ENCODE results near the gene STX18. TPM values are rescaled to one million over a fixed set of nuclear protein-coding genes. Genes with fewer than 3 reads are reported as not detected.

Gene STX18
- total RNA-seq, 2 experiments from 2014 or later, result 23.7 to 25.9 TPM

DNA sequence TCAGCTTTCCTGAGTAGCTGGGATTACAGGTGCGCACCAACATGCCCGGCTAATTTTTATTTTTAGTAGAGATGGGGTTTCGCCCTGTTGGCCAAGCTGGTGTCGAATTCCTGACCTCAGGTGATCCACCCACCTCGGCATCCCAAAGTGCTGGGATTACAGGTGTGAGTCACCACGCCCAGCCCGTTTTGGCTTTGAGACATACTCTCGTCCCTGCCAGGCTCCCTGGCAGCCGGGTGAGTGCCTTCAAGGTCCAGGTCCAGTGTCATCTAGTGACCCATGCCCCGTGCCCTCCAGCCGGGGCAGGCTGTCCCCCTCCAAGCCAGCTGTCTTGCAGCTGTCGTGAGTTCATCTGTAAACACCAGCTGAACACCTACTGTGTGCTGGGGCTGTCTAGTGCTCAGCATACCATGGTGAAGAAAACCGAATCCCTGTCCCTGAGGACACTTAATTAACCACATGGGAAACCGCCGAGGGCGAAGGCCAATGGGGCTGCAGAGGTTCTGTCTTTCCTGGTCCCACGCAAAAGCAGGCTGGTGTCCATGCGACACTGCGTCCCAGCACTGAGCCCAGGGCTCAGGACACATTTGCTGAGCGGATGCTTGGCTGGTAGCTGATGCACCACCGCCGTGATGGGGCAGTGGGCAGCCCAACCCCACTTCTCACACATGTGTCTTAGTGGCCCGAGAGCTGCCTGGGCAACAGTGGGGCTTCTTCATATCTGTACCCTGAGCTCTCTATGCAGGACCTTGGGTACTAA lies 133.1 kb downstream of the STX18 start:
- Mint-ChIP-seq H3K27ac (no peak overlapping the region), H3K9me3 (no peaks in the 10 kb centered on the region), H3K27me3 (no peaks in the 10 kb centered on the region), H3K36me3 (no peaks in the 10 kb centered on the region), H3K4me3 (no peak overlapping the region), H3K4me1 (no peaks in the 10 kb centered on the region)
- no peak for DNase-seq

DNA sequence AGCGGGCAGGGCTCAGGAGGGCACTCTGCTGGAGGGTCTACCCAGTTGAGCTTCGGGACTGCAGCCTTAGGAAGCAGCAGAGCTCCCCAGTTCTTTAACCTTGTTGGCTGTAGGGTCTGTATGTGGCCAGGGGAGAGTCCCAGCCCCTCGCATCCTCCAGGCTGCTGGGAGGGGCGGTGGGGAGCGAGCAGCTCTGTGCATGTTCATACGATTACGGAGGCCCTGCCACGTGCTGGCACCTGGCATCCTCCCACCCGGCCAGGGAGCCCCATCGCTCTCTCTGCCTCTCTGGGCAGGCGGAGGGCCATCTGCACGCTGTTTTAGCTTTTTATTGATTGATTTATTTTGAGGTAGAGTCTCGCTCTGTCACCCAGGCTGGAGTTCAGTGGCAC lies 133.7 kb downstream of the STX18 start:
- H3K27me3 Mint-ChIP-seq, result no peaks in the 10 kb centered on the region
- H3K36me3 Mint-ChIP-seq, result no peaks in the 10 kb centered on the region
- no peak overlapping the region for H3K4me3 Mint-ChIP-seq
- no peaks in the 10 kb centered on the region for H3K4me1 Mint-ChIP-seq
- no peak overlapping the region for H3K27ac Mint-ChIP-seq
- DNase-seq, result no peak
- H3K9me3 Mint-ChIP-seq, result no peaks in the 10 kb centered on the region

DNA sequence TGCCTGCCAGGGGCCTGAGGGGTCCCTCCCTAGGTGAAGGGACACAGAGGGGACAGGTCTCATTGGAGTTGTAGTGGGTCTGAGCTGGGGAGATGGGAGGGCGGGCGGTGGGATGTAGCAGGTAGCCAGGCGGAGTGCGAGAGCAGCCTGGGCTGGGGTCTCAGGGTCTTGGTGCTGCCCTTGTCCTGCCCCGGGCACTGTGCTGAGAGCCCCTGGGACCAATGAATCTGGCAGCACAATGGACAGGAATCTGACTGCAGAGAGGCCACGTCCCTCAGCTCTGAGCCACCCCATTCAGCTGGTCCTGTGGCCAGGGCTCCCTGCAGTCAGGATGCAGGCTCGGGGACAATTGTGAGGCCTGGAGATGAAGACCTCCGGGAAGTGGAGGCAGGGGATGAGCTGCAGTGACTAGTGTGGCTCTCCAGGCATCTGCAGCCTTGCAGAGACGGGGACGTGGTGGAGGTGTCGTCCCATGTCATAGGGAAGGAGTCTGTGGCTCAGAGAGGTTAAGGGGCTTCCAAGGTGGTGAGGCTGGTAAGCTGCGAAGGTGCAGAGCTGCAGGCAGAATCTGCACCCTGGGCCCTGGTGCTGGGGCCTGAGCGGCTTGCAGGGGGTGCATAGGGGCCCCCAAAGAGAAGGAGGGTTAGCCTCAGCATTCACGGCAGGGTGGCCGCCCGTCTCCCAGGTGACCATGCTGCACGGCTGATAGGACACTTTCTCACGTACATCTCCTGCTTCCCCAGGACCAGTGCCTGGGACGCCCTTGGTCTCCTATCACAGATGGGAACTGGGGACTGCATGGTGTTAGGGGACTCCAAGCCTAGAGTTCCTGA lies 134.3 kb downstream of the STX18 start:
- Mint-ChIP-seq H3K9me3 (no peaks in the 10 kb centered on the region), H3K27me3 (no peaks in the 10 kb centered on the region), H3K36me3 (no peaks in the 10 kb centered on the region), H3K27ac (no peak overlapping the region), H3K4me3 (no peak overlapping the region), H3K4me1 (no peaks in the 10 kb centered on the region)
- no peak for DNase-seq

DNA sequence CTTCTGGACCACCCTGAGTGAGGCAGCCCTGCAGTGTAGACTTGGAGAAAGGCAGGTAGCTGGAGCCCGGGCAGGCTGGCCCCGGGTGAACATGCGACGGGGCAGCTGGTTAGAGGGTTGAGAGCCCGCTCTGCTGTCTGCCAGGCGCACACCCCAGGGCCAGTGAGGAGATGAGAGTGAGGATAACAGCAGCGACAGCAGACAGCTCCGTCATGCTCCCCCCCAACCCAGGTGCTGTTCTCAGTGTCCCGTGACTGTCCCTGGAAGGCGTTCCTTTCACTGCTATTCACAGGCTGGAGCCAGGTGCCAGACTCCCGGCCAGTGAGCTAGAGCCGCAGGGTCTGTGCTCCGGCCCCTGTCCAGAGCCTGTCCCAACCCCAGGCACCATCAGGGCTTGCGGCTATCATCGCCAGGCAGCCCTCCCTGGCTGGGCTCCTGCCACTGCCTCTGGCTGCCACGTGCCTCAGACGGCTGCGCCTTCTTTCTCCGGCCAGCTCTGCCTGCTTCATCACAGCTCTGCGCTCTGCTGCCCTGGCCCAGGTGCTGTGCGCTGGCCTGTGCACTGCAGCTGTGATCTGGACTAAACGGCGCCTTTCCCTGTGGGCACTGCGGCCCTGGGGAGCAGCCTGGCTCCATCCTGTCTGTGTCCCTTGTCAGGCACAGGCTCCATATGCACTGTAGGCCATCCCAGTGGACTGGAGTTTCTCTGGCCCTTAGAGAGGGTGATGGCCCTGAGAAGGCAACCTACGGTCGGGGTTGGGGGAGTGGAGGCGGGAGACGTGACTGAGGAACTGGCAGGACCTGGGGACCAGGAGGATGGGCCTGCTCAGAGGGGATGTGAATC lies 135.2 kb downstream of the STX18 start:
- H3K27me3 Mint-ChIP-seq, result no peaks in the 10 kb centered on the region
- no peaks in the 10 kb centered on the region for H3K4me1 Mint-ChIP-seq
- H3K27ac Mint-ChIP-seq, result no peak overlapping the region
- no peaks in the 10 kb centered on the region for H3K9me3 Mint-ChIP-seq
- DNase-seq, result no peak
- no peaks in the 10 kb centered on the region for H3K36me3 Mint-ChIP-seq
- H3K4me3 Mint-ChIP-seq, result no peak overlapping the region

DNA sequence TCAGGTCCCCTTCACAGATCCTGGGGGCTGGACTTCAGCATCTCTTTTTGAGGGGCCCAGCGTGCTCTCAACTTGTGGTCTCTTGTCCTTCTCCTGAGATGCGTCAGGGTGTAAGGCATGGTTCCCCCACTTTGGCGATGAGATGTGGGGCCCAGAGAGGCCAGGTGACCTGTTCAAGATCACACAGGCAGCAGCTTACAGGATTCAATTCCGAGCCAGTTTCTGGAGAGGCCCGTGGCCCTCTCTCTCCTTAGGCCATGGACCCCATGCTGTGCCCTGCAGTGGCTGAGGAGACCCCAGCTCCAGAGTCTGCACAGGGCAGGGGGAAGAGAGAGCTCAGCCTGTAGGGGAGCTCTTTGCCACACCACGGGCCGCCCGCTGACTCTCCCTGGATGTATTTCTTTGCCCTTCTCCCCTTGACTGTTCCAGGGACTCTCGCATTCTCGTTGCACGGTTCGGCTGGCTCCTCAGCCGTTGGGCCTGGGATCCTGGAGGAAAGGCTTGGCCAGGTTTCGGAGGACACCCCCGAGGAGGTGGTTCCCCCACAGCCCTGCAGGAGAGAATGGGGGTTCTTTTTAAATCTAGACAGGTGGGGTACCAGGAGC lies 136.4 kb downstream of the STX18 start:
- DNase-seq, result no peak
- H3K9me3 Mint-ChIP-seq, result no peaks in the 10 kb centered on the region
- H3K36me3 Mint-ChIP-seq, result no peaks in the 10 kb centered on the region
- no peaks in the 10 kb centered on the region for H3K27me3 Mint-ChIP-seq
- peaks cover 3% of the 10 kb centered on the region for H3K4me1 Mint-ChIP-seq
- no peak overlapping the region for H3K4me3 Mint-ChIP-seq
- H3K27ac Mint-ChIP-seq, result no peak overlapping the region

DNA sequence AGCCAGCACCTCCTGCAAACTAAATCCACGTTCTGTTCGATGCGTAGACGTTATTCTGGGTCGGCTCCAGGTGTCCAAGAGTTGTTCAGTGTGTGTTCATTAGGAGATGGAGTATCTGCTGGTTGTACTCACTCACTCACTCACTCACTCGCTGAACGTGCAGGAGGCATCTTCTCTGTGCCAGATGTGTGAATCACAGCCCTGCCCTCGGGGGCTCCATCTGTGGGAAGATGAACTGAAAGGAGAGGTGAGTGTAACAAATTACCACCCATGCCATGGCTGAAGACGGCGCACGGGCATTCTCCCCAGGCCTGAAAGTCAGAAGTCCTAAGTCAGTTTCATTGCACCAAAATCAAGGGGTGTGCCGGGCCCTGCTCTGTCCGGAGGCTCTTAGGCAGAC lies 138.9 kb downstream of the STX18 start:
- Mint-ChIP-seq H3K9me3 (no peaks in the 10 kb centered on the region), H3K36me3 (peaks cover 9% of the 10 kb centered on the region), H3K27ac (no peak overlapping the region), H3K27me3 (no peaks in the 10 kb centered on the region), H3K4me3 (no peak overlapping the region), H3K4me1 (peaks cover 3% of the 10 kb centered on the region)
- no peak for DNase-seq

DNA sequence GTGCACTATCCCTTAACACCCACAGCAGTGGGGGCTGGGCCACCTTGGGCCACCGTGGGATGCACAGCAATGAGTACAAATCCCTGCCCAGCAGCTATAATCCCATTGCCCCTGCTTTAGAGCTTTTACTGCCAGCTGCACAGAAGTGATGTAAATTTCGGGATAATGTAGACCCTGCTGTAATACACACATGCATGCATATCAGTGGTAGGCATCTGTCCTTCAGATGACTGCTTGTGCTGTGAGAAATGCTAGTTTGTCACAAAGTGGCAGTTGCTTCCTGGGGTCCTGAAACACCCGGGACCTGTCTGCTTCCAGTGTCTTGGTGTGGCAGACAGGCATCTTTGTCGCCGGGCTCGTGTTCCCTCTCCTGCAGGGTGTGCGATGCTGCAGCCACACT lies 140.8 kb downstream of the STX18 start:
- peaks cover 14% of the 10 kb centered on the region for H3K36me3 Mint-ChIP-seq
- no peak overlapping the region for H3K4me3 Mint-ChIP-seq
- DNase-seq, result no peak
- H3K27me3 Mint-ChIP-seq, result no peaks in the 10 kb centered on the region
- H3K27ac Mint-ChIP-seq, result no peak overlapping the region
- no peaks in the 10 kb centered on the region for H3K9me3 Mint-ChIP-seq
- peaks cover 3% of the 10 kb centered on the region for H3K4me1 Mint-ChIP-seq

DNA sequence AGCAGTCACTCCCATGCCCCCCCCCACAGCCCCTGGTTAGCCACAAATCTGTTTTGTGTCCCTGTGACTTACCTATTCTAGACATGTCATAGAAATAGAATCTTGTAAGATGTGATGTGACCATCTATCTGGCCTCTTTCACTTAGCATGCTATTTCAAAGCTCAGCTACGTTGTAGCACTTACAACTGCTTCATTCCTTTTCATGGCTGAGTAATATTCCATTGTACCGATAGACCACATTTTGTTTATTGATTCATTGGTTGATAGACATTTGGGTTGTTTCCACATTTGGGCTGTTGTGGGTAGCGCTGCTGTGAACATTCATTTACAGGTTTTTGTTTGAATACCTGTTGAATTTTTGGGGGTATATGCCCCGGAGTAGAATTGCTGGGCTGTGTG lies 143.4 kb downstream of the STX18 start:
- Mint-ChIP-seq H3K27me3 (no peaks in the 10 kb centered on the region), H3K4me3 (no peak overlapping the region), H3K36me3 (peaks cover 17% of the 10 kb centered on the region), H3K27ac (no peak overlapping the region), H3K9me3 (no peaks in the 10 kb centered on the region), H3K4me1 (peaks cover 10% of the 10 kb centered on the region)
- DNase-seq, result no peak

DNA sequence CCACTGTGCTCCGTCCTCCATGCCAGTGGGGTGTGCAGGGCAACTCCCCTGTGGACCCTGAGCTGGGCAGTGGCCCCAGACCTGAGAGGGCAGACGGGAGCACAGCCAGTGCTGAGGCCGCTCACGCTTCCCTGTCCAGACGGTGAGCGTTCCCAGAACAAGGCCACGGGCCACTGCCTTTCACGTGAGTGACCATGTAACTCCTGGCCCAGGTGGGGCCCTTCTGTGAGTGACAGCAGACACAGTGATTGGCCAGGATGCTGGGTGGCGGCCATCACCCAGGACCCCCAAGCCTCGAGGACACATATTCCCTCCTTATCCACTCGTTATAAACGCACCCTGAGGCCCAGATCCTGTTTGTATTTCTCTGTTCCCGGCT lies 144.4 kb downstream of the STX18 start:
- Mint-ChIP-seq H3K36me3 (peaks cover 17% of the 10 kb centered on the region), H3K27me3 (no peaks in the 10 kb centered on the region), H3K27ac (no peak overlapping the region), H3K4me3 (no peak overlapping the region), H3K4me1 (peaks cover 10% of the 10 kb centered on the region), H3K9me3 (no peaks in the 10 kb centered on the region)
- DNase-seq, result no peak

DNA sequence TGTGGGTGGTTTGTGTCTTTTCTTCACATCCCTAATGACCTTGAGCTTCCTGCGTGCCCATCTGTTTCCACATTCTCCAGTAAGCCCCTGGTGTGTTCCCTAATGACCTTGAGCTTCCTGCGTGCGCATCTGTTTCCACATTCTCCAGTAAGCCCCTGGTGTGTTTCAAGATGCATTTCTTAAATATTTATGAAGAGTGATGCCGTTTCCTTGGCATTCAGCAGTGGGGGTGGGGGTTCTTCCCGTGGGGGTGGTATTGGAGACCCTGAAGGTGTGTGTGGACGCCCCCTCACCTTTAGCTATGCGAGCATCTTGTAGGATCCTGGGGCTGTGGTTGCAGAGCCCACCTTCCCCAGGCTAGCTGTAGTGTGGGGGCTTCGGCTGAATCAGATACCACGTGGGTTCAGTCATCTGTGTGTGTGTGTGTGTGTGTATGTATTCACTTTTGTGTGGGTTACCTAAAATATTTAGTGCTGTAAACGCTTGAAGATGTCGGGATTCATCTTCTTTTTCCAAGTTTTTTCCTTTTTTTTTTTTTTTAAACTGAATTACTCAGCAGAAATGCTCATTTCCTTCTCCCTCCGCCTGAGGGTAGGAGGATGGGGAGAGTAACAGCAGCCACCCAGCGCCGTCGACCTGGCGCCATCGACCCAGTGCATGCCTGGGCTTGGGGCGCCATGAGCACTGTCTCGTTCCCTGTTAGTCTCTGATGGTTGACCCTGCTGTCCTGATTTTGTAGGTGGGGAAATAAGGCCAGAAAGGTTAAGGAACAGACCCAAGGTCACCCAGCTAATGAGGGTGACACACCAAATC lies 145.0 kb downstream of the STX18 start:
- no peak for DNase-seq
- Mint-ChIP-seq H3K27me3 (no peaks in the 10 kb centered on the region), H3K27ac (no peak overlapping the region), H3K36me3 (peaks cover 17% of the 10 kb centered on the region), H3K4me1 (peaks cover 10% of the 10 kb centered on the region), H3K4me3 (no peak overlapping the region), H3K9me3 (no peaks in the 10 kb centered on the region)

DNA sequence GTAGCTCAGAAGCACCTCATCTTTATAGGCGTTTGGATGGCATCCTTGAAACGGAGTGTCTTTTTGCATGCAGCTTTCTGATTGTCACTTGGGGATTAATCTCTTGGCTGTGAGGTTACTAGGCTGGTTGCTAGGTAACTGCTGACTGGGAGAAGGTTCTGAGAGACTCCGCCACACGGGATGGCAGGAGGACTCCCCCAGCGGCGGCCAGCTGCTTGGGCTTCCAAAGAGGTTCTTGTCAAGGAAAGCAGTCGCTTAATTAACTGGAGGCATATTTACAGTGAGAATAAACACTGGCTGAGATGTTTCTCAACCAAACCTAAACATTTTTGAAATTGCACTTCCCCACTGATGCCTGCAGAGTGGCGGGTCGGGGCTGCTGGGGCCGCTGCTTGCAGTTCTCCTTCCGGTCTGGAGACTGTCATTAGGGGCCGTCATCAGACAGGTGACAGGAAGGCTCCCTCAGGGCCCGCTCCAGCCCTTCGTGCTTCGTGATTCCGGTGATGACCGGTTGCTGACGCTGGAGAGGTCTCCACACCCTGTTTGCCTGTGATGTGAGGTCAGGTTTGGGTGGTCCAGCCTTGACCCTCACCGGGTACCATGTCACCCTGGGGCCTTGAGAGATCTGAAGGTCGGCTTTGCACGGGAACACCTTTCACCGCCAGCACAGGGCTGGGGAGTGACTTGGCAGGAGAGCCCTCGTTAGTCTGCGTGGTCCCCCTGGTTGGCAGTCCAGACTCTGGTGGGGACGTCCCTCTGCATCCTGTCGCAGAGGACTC lies 145.8 kb downstream of the STX18 start:
- peaks cover 7% of the 10 kb centered on the region for H3K4me1 Mint-ChIP-seq
- H3K36me3 Mint-ChIP-seq, result peaks cover 17% of the 10 kb centered on the region
- H3K4me3 Mint-ChIP-seq, result no peak overlapping the region
- no peak overlapping the region for H3K27ac Mint-ChIP-seq
- no peaks in the 10 kb centered on the region for H3K9me3 Mint-ChIP-seq
- DNase-seq, result no peak
- H3K27me3 Mint-ChIP-seq, result no peaks in the 10 kb centered on the region

DNA sequence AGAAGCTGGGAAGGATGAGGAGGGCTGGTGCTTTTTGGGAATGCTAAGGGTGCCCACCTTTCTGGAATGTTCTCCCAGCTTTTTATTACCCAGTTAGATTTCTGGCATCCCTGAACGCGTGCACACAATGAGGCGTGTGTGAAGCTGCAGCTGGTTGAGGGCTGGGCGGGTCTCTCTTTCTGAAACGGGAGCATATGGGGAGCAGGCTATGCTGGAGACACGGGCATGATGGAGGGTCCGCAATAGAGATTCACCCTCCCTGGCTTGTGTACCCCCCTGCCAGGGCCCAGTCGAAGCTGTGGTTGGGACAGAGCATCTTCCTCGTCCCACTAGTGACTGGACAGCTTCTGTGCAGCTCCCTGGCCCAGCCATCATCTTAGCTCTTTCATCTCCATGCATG lies 146.5 kb downstream of the STX18 start:
- Mint-ChIP-seq H3K27me3 (no peaks in the 10 kb centered on the region), H3K36me3 (peaks cover 17% of the 10 kb centered on the region), H3K4me1 (peaks cover 7% of the 10 kb centered on the region), H3K4me3 (no peak overlapping the region), H3K27ac (no peak overlapping the region), H3K9me3 (no peaks in the 10 kb centered on the region)
- no peak for DNase-seq

DNA sequence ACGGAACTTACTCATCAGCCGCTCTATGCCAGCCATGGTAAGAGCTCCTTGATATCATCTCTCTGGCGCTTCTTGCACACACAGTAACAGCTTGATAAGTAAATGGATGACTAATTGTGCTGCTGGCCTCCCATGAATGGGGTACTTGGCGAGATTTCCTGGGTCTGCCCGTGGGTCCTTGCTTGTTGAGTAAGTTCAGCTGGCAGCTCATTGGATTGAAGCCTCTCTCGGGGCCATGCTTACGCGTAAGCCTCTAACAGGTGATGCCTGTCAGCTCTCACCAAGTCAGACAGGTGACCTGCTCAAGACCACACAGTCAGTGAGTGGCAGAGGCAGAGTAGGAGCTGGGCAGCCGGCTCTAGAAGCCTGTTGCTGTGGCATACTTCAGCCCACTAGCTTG lies 147.2 kb downstream of the STX18 start:
- Mint-ChIP-seq H3K4me1 (peaks cover 7% of the 10 kb centered on the region), H3K4me3 (no peak overlapping the region), H3K27ac (no peak overlapping the region), H3K36me3 (peaks cover 17% of the 10 kb centered on the region), H3K9me3 (no peaks in the 10 kb centered on the region), H3K27me3 (no peaks in the 10 kb centered on the region)
- DNase-seq, result no peak

Measured in activated naive CD8-positive, alpha-beta T cell treated with anti-CD3 and anti-CD28 coated beads for 36 hours (primary cell).